DMS153 treated with DMSO at 0.1 percent for 48 hours (cell line): Measurements from ENCODE around the gene NCDN.
"Not testable (repeated sequence)": the region's sequence is repeated elsewhere in the genome, so short reads cannot be mapped to it uniquely, and the experiment has no call there.

ENCODE experiments used
- DNase-seq: peaks from one replicate; lab custom pipeline; 2025; ENCODE audit not compliant: unreplicated experiment; lab: John Stamatoyannopoulos, UW

NCDN gene

DNA sequence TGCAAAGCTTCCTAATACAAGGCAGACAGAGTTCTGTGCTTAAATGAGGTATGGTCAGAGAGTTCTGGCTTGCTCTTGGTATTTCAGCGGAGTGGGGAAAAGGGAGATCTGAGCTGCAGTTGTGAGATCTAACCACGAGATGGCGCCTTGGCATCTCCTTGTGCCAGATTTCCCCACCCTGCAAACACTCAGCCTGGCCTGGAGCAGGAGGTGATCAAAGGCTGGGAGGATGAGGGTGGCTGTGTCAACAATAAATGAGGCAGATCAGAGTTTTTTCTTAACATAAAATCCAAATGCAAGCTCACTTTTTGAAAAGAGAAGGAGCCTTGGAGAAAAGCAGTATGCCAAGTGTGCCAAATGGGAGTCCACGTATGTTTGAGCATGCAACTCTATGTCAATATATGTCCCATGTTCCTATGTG, 11.4 kb downstream of the NCDN start:
- peak; percentile 79 for DNase-seq

DNA sequence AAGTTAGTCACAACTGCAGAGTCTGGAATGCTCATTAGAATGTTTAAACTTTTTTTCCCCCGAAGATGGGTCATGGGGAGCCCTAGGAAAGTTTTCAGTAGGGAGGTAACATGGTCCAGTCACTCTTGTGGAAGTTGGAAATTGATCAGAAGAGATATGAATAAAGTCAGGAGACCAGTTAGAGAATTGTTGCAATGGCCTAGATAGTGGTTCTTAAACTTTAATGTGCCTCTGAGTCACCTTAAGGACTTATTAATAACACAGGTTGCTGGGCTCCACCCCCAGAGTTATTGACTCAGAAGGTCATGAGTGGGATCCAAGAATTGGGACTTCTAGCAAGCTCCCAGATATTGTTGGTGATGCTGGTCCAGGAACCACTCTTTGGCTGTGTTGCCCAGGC, 12.3 kb downstream of the NCDN start:
- DNase-seq = no peak

DNA sequence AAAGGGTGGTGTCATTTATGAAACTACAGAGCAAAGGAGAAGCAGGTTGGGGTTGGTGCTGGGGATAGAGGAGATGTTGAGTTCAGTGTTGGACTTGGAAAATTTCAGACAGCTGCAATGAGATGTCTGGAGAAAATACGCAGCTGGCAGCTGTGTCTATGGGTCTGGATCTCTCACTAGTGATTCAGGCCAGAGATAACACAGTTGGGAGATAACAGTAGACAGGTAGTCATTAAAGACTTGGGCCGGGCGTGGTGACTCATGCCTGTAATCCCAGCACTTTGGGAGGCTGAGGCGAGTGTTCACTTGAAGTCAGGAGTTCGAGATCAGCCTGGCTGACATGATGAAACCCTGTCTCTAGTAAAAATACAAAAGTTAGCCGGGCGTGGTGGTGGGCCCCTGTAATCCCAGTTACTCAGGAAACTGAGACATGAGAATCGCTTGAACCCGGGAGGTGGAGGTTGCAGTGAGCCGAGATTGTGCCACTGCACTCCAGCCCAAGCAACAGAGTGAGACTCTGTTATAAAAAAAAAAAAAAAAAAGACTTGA, 13.1 kb downstream of the NCDN start:
- no peak for DNase-seq

DNA sequence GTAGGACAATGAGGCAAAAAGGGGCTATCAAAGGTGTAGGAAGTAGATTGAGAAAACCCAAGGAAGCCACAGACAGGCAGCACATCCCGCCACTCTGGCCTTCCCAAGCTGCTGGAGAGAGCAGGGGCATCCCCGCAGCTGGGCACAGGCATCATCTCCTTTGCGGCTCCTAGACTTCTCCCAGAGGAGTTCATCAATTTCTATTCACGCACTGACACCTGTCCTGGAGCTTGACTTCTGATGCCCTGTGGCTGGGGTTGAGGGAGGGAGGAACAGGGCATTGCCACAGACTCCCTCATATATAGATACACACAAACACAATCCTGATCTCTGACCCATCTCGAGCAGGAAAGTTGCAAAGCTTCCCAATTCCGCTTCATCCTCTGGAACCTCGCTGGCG, 13.7 kb downstream of the NCDN start:
- DNase-seq = no peak

DNA sequence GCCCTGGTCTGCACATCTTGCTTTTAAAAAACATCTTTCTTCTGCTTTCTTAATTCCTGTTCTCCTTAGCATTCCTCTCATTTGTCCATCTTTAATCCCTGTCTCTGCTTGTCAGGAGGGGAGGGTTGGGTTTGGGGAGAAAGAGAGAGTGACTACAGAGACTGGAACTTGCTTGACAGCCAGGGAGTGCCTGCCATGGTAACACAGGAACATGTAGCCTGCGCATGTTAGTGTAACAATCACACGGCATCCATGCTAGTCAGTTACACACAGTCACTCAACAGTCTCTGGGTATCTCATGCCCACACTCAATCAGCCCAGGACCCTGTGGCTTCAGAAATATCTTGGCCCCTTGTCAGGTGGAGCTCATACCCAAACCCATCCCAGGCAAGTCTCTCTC, 14.7 kb downstream of the NCDN start:
- DNase-seq = no peak

DNA sequence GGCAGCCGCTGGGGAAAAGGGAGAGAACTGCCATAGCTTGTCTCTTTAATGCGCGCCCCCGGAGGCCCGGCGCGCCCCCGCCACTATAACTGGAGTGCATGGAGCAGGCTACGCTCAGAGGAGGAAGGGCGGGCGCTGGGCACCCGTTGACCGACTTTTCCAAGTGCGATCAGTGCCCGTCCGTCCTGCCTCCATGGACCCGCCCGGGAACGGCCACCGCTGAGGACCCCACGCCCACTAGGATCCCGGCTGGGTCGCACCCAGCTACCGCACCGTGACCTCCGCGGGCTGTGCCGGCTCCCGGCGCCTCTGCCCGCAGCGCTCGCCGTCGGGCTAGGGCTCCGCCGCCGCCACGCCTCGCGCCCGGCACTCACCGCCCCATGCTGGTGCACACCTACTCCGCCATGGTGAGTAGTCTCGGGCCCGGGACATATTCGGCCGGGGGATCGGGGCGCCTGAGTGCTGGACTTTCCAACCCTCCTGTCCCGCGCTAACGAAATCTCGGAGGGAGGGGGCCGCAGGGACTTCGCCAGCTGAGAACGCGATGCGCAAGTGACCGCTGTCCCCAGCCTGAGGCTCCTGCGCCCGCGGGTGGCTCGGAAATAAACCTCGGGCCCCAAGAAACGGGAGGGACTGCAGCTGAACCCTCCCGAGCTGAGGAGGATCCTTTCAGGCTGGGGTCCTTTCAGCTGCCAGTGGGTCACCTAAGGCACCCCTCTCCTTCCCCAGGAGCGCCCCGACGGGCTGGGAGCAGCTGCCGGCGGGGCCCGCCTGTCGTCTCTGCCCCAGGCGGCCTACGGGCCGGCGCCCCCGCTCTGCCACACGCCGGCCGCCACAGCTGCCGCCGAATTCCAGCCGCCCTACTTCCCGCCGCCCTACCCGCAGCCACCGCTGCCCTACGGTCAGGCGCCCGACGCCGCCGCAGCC, 15.9 kb downstream of the NCDN start, which contains the start of gene TFAP2E:
Gene TFAP2E (plus strand): TSS at position 117 of the 927 bp plus-strand sequence. CDS start 264 bp downstream, at position 381.
- DNase-seq = peak; percentile 47

DNA sequence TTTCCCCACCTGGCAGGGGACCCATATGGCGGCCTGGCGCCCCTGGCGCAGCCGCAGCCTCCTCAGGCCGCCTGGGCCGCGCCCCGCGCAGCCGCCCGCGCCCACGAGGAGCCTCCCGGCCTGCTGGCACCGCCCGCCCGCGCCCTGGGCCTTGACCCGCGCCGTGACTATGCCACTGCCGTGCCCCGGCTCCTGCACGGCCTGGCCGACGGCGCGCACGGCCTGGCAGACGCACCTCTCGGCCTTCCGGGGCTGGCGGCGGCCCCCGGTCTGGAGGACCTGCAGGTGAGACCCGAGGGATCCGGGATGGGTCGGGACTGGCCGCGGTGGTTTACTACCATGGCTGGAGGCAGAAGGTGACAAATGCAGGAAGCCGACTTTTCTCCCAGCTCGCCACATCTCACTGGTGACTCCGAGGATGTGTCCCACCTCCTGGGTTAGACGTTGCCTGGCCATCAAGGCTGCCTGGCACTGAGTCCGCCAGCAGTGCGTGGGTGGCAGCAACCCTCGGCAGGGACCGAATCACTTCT, 16.6 kb downstream of the NCDN start:
- no peak for DNase-seq

DNA sequence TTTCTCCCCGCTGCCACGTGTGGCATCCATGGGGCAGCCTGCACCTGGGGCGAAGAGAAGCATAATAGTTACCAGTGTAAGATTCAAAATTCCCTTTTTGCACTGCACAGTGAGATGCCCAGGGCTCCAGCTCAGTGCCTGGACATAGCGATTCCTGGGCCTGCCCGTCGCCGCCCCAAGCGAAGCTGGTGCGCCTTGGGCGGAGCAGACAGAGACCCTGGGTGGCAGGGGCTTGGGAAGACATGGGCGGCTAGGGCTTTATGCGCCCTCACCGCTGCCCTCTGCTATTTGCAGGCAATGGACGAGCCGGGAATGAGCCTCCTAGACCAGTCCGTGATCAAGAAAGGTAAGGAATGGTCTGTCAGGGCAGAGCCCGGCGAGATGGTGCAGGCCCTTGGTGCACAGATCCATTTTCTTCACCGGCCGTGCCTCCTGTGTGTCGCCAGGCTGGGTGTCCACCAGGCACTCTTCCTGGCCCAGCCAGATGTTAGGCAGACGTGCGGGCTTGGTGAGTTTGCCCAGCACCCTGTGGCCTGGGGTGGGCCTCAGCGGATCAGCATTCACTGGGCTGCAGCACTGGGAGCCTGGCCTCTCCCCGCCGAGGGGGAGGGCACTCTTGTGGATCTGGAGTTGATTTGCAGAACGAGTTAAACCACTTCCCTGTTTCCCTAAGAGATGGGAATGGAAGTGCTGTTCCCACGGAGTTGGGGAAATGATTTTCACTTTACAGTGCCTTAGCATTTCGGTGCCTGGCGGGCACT, 17.2 kb downstream of the NCDN start:
- DNase-seq = no peak

DNA sequence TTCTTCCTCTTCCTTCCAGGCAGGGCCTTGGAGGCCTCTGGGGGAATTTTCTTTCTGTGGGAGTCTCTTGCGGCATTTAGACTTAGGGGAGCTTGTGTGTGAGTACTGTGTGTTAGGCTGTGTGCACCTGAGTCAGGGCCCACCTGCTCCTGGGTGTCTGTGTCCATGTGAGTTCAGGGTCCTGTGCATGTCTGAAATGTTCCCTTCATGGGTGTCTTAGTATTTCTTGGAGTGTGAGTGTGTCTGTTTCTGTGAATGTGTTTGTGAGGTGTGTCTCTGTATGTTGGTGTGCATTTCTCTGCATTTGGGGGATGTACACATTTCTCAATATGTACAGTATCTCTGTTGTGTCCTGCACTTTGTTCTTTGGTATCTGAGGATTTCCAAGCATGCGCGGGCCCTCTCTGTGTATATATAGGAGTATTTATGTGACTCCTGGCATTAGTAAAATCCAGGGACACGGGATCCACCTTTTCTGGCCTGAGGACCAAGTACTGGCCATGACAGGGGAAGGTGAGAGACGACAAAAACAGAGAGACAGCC, 17.9 kb downstream of the NCDN start:
- DNase-seq = no peak

DNA sequence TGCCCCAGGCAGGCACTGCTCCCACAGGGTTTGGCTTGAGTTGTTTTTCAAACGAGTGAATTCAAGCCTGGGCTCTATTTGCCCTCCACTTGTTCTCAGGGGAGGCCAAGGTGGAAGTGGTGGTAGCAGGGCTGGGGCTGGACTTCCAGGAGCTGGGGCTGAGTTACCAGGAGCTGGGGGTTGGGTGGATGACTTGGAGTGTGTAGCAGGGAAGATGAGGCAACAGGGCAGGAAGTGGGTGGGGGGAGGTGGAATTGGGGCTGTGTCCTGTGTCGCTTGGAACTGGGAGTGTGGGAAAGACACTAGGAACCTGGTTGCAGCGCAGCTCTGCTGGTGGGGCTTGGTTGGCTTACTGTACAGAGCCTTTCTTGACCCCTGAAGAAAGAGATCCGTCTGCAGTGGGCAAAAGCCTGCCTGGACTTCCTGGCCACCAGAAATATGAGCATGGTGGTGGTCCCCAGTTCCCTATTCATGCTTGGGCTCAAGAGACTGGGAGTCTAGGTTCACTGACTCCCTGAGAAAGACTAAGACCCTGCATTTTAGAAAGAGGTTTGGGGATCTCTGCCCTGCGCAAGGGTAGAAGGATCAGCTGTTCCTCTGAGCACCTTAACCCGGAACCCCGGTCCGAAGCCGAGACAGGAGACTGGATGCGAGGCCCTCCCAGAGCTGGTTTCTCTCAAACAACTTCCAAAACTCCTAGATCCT, 18.6 kb downstream of the NCDN start:
- no peak for DNase-seq

DNA sequence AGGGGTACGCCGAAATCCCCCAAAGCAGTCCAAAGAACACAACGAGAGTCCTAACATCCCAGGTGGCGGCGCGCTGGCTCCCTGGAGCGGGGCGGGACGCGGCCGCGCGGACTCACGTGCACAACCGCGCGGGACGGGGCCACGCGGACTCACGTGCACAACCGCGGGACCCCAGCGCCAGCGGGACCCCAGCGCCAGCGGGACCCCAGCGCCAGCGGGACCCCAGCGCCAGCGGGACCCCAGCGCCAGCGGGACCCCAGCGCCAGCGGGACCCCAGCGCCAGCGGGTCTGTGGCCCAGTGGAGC, 19.1 kb downstream of the NCDN start:
- not testable (repeated sequence) for DNase-seq

DNA sequence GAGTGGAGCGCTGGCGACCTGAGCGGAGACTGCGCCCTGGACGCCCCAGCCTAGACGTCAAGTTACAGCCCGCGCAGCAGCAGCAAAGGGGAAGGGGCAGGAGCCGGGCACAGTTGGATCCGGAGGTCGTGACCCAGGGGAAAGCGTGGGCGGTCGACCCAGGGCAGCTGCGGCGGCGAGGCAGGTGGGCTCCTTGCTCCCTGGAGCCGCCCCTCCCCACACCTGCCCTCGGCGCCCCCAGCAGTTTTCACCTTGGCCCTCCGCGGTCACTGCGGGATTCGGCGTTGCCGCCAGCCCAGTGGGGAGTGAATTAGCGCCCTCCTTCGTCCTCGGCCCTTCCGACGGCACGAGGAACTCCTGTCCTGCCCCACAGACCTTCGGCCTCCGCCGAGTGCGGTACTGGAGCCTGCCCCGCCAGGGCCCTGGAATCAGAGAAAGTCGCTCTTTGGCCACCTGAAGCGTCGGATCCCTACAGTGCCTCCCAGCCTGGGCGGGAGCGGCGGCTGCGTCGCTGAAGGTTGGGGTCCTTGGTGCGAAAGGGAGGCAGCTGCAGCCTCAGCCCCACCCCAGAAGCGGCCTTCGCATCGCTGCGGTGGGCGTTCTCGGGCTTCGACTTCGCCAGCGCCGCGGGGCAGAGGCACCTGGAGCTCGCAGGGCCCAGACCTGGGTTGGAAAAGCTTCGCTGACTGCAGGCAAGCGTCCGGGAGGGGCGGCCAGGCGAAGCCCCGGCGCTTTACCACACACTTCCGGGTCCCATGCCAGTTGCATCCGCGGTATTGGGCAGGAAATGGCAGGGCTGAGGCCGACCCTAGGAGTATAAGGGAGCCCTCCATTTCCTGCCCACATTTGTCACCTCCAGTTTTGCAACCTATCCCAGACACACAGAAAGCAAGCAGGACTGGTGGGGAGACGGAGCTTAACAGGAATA, 19.7 kb downstream of the NCDN start:
- no peak for DNase-seq

DNA sequence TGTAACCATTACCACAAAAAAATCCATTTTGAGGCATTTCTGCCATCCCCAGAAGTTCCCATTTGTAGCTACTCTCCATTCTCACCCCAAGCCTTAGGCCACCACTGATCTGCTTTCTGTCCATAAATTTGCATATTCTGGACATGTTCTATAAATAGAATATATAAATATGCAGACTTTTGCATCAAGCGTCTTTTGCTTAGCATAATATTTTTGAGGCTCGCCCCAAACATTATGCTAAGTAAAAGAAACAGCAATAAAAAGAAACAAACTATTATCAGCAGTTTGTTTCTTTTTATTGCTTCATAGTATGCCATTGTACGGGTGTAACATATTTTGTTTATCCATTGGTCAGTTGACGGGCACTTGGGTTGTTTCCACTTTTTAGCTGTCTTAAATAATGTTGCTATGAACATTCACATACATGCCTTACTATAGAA, 23.4 kb downstream of the NCDN start:
- no peak for DNase-seq

DNA sequence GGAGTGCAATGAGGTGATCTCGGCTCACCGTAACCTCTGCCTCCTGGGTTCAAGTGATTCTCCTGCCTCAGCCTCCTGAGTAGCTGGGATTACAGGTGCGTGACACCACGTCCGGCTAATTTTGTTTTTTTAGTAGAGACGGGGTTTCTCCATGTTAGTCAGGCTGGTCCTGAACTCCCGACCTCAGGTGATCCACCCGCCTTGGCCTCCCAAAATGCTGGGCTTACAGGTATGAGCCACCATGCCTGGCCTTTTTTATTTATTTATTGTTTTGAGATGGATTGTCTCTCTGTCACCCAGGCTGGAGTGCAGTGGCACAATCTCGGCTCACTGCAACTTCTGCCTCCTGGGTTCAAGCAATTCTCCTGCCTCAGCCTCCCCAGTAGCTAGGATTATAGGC, 24.0 kb downstream of the NCDN start:
- not testable (repeated sequence) for DNase-seq

DNA sequence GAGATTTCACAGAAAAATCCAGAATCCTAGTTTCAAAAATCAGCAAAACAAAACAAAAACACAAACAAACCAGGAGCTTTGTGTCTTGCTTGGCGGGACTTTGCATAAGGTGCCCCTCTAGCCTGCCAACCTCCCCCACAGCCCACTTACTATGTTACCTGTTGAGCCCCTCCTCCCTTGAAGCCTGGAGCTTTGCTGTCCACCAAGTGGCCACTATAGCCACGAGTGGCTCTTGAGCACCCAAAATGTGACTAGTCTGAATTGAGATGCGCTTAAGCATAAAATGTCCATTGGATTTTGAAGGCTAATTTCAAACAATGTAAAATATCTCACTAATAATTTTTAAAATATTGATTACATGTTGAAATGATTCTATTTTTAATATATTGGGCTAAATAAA, 27.7 kb downstream of the NCDN start:
- no peak for DNase-seq

DNA sequence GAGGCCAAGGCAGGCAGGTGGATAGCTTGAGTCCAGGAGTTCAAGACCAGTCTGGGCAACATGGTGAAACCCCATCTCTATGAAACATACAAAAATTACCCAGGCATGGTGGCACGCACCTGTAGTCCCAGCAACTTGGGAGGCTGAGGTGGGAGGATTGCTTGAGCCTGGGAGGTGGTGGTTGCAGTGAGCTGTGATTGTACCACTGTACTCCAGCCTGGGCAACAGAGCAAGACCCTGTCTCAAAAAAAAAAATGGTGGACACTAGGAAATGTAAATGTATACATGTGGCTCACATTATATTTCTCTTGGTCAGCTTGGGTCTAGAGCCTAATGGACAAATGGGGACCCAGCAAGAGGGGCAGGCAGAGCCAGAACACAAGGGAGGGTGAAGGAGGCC, 28.2 kb downstream of the NCDN start:
- DNase-seq = not testable (repeated sequence)

DNA sequence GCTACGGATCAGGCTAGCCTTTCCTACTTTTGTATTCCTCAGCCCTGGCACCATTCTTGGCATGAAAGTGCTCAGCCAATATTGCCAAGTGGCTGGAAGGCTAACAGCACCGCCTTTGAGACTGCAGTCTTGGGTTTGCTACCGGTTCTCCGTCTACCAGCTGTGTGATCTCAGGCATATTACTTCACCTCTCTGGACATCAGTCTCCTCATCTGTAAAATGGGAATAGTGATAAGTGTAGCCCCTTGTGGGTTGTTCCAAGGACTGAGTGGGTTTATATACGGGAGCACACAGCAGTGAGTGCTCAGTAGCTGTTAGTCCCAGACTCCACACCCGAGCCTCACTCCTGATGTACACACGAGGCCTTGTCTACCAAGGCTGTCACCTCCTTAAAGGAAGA, 29.2 kb downstream of the NCDN start:
- DNase-seq = no peak

DNA sequence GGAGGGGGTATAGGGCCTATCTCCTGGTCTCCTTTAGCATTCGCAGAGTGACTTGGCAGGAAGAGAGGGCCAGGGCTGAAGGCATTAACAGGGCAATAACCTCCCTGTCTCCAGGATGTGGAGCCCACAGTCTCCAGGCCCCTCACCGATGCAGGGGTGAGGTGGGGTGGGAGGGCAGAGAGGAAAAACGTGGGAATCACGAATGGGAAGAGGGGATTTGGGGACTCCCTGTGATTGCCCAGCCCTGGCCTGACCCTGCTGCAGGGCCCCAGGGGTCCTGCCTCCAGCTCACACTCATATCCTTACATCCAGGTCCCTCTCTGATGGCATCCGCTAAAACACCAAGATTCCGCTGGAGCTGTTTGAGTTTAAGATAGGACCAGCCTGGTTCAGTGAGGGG, 30.1 kb downstream of the NCDN start:
- no peak for DNase-seq

DNA sequence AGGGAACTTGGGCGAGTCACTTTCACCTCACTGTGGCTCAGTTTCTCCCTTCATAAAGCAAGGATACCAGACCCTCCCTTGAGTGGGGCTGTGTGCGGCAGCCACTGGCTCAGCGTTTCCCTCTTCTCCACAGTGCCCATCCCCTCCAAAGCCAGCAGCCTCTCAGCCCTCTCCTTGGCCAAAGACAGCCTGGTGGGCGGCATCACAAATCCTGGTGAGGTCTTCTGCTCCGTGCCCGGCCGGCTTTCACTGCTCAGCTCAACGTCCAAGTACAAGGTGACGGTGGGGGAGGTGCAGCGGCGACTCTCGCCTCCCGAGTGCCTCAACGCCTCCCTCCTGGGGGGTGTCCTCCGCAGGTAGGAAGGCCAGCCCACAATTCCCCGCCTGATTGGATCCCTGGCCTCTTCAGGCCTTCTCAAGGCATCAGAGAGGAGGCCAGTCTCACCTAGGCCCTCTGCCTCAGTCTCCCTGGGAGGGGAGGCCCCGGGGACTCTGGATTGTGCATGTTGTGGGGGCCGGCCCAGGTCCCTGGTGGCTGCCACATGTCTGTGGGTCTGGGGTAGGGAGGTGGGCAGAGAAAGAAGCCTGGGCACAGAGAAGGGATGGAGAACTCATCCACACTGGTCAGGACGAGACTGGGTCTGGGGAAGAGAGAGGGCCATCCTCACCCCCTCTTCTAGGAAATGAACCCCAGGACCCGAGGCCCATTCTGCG, 30.8 kb downstream of the NCDN start:
- no peak for DNase-seq
